ENCODE results near the gene XIRP1. TPM values are rescaled to one million over a fixed set of nuclear protein-coding genes. Genes with fewer than 3 reads are reported as not detected.

The XIRP1 gene
- total RNA-seq, 4 donors from 2014 or later, result not detected

DNA sequence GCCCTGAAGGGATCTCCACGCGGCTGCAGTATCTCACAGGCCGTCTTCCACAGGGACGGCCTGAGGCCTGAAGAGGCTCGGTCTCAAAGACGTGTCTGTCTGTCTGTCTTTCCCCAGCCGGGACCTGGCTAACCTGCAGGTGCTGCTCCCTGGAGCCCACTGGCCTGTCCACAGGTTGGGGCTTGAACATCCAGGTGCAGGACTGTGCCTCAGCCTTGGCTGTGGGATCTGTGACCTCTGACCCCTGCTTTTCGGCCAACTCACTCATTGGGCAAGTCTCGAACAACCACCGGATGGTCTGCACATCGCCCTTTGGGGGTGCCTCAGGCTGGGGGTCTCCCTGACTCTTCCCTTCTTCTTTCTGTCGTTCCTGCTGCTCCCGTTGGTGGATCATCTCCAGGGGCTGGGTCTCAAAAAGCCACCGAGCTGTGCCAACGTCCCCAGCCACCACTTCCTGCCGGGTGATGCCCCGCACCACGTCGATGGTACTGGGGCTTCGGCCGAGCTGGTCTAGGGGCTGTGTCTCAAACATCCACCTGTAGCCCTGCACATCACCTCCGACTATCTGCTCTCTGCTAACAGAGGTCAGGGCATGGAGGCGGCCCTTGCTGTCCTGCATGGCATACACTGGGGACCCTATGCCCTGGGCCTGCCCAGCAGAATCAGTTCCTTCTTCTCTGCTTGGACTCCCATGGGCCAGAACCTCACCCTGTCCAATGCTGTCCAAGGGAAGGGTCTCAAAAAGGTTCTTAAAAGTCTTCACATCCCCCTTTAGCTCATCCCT lies 4.8 kb downstream of the XIRP1 start:
- WGBS, 2 donors, result 90 to 93% methylated on average over 22 to 23 of the region's 23 CpGs
- no peak overlapping the region for H3K4me3 ChIP-seq (replicated peaks in 1 of 3)
- H3K36me3 ChIP-seq, result no peaks in the 10 kb centered on the region

GRCh38 chr3:39186692-39187151 lies 5.7 kb downstream of the XIRP1 start:
- Histone ChIP-seq H3K9me3 (no peaks in the 10 kb centered on the region), H3K27ac (no peak overlapping the region), H3K27me3 (no peaks in the 10 kb centered on the region), H3K4me3 (replicated peaks in 1 of 3) (no peak overlapping the region), H3K4me1 (peaks cover 18 to 32% of the 10 kb centered on the region in 2 donors), H3K36me3 (no peaks in the 10 kb centered on the region)
- WGBS, 2 donors, result 87 to 90% methylated on average over 3 to 8 of the region's 11 CpGs
- no peak for DNase-seq
- intact Hi-C loops (cut with DNase I), result loop anchor here (10.0 kb wide), 1 partner anchor 198 kb away; the partner anchor contains the start of gene SLC25A38
- no peak for TF ChIP-seq POLR2A (IDR thresholded peaks at IDR 0.05)
- TF ChIP-seq CTCF (IDR thresholded peaks at IDR 0.05), result no peak

More for the DNA sequence above, 4.8 kb downstream of the XIRP1 start:
- peaks cover 10 to 25% of the 10 kb centered on the region in 2 donors for H3K4me1 ChIP-seq
- H3K9me3 ChIP-seq, result no peaks in the 10 kb centered on the region
- intact Hi-C loops (cut with DNase I), result loop anchor here (10.0 kb wide), 1 partner anchor 197 kb away; the partner anchor contains the start of gene SLC25A38
- TF ChIP-seq CTCF (IDR thresholded peaks at IDR 0.05), result no peak
- TF ChIP-seq POLR2A (IDR thresholded peaks at IDR 0.05), result no peak
- no peak overlapping the region for H3K27ac ChIP-seq
- H3K27me3 ChIP-seq, result no peaks in the 10 kb centered on the region
- DNase-seq, result no peak

DNA sequence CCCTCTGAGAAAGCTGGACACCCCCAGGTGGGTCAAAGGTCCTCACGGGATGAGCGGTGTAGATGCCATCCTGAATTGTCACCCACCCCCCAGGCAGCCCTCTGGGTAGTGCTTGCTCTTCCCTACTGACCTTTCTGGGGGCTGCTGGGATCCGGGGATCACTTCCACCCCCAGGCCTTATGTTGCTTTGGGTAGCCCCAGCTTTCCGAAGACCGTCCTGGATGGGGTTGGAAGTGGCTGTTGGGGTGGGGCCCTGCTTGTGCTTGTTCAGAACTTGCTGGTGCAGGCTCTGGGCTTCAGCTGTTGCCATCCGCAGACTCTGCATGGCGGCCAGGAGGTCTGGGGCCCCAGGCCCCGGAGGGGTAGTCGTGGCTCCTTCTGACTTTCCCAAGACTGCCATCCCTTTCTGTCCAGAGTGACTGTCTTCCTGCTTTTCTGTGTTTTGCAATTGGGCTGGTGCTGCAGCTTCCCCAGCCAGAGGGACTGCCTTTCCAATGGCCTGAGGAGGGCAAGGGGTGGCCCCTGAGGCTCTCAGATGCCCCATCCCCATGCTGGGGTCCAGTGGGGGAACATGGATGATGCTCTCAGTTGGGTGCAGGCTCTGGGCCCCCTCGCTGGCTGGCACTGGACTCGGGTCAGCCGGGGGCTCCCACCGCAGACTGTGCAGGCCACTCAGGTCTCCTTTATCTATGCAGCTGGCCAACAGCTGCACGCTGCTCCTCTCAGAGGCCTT lies 6.3 kb downstream of the XIRP1 start:
- Histone ChIP-seq H3K4me1 (peaks cover 18 to 38% of the 10 kb centered on the region in 2 donors), H3K27ac (no peak overlapping the region), H3K36me3 (no peaks in the 10 kb centered on the region), H3K9me3 (no peaks in the 10 kb centered on the region), H3K27me3 (no peaks in the 10 kb centered on the region), H3K4me3 (replicated peaks in 1 of 3) (no peak overlapping the region)
- intact Hi-C loops (cut with DNase I), result loop anchor here (10.0 kb wide), 1 partner anchor 199 kb away; the partner anchor contains the start of gene SLC25A38
- WGBS, 2 donors, result 91 to 99% methylated on average over 8 to 11 of the region's 14 CpGs
- no peak for DNase-seq
- no peak for TF ChIP-seq CTCF (IDR thresholded peaks at IDR 0.05)

GRCh38 chr3:39185326-39185958 lies 7.0 kb downstream of the XIRP1 start:
- intact Hi-C loops (cut with DNase I), result loop anchor here (10.0 kb wide), 1 partner anchor 199 kb away; the partner anchor contains the start of gene SLC25A38
- TF ChIP-seq CTCF (IDR thresholded peaks at IDR 0.05) (no peak), POLR2A (IDR thresholded peaks at IDR 0.05) (no peak)
- 86 to 94% methylated on average over 4 of the region's 9 CpGs for WGBS, 2 donors

More at GRCh38 chr3:39185326-39185958, 7.0 kb downstream of the XIRP1 start:
- H3K27me3 ChIP-seq, result no peaks in the 10 kb centered on the region
- DNase-seq, result no peak
- no peaks in the 10 kb centered on the region for H3K9me3 ChIP-seq
- no peaks in the 10 kb centered on the region for H3K36me3 ChIP-seq
- H3K4me3 ChIP-seq (replicated peaks in 1 of 3), result no peak overlapping the region
- no peak overlapping the region for H3K27ac ChIP-seq
- peaks cover 20 to 37% of the 10 kb centered on the region in 2 donors for H3K4me1 ChIP-seq

All from thyroid gland (tissue), 4 donors.